Measurements from ENCODE around the gene BLMH.
A peak's percentile ranks its signal among the peaks of the same experiment; 100 is the strongest.

The BLMH gene

GRCh38 chr17:30291543-30292285, at the start of gene BLMH:
BLMH (minus strand) TSS chr17:30291944; CDS start chr17:30291819, 125 bp downstream.
- DNase-seq = no peak

GRCh38 chr17:30340801-30341356, 49.1 kb upstream of the BLMH start:
- DNase-seq = no peak

- DNase-seq = no peak
These were observed 47.3 kb upstream of the BLMH start for GRCh38 chr17:30339086-30339485.

GRCh38 chr17:30337393-30337999, 45.8 kb upstream of the BLMH start:
- no peak for DNase-seq

- DNase-seq = peak; percentile 50
These were observed 44.8 kb upstream of the BLMH start for GRCh38 chr17:30336369-30337171.

GRCh38 chr17:30334421-30334820, 42.7 kb upstream of the BLMH start:
- no peak for DNase-seq

- DNase-seq = no peak
These were observed 42.0 kb upstream of the BLMH start, which contains the start of gene TMIGD1 for GRCh38 chr17:30333503-30334360. TMIGD1 (minus strand) TSS chr17:30334057; CDS start chr17:30332133, 1,924 bp downstream.

GRCh38 chr17:30332057-30332542, 40.4 kb upstream of the BLMH start:
- DNase-seq = no peak

GRCh38 chr17:30326809-30327208, 35.1 kb upstream of the BLMH start:
- peak; percentile 80 for DNase-seq

- DNase-seq = no peak
These were observed 33.0 kb upstream of the BLMH start for GRCh38 chr17:30324723-30325122.

- no peak for DNase-seq
These were observed 32.2 kb upstream of the BLMH start for GRCh38 chr17:30323895-30324319.

- DNase-seq = no peak
These were observed 31.6 kb upstream of the BLMH start for GRCh38 chr17:30323262-30323894.

- no peak for DNase-seq
These were observed 29.6 kb upstream of the BLMH start for GRCh38 chr17:30321314-30321713.

GRCh38 chr17:30318155-30318554, 26.4 kb upstream of the BLMH start:
- DNase-seq = peak; percentile 57

GRCh38 chr17:30316736-30317135, 25.0 kb upstream of the BLMH start:
- DNase-seq = no peak

GRCh38 chr17:30315106-30315505, 23.4 kb upstream of the BLMH start:
- no peak for DNase-seq

- DNase-seq = no peak
These were observed 22.7 kb upstream of the BLMH start for GRCh38 chr17:30314474-30314873.

GRCh38 chr17:30312226-30312625, 20.5 kb upstream of the BLMH start:
- no peak for DNase-seq

GRCh38 chr17:30310562-30310961, 18.8 kb upstream of the BLMH start:
- no peak for DNase-seq

- DNase-seq = no peak
These were observed 17.8 kb upstream of the BLMH start for GRCh38 chr17:30309591-30309990.

GRCh38 chr17:30308406-30308805, 16.7 kb upstream of the BLMH start:
- DNase-seq = no peak

- DNase-seq = no peak
These were observed 13.0 kb upstream of the BLMH start for GRCh38 chr17:30304778-30305177.
